GM21723 (cell line): ENCODE results near the gene LEMD2.

ENCODE experiments used
- ATAC-seq: cut with Tn5 transposase; IDR thresholded peaks from one replicate; pipeline ENCODE4 v1.9.1; 2021; ENCODE audit warnings: mild to moderate bottlenecking, moderate library complexity; ENCODE audit not compliant: unreplicated experiment

The LEMD2 gene

DNA sequence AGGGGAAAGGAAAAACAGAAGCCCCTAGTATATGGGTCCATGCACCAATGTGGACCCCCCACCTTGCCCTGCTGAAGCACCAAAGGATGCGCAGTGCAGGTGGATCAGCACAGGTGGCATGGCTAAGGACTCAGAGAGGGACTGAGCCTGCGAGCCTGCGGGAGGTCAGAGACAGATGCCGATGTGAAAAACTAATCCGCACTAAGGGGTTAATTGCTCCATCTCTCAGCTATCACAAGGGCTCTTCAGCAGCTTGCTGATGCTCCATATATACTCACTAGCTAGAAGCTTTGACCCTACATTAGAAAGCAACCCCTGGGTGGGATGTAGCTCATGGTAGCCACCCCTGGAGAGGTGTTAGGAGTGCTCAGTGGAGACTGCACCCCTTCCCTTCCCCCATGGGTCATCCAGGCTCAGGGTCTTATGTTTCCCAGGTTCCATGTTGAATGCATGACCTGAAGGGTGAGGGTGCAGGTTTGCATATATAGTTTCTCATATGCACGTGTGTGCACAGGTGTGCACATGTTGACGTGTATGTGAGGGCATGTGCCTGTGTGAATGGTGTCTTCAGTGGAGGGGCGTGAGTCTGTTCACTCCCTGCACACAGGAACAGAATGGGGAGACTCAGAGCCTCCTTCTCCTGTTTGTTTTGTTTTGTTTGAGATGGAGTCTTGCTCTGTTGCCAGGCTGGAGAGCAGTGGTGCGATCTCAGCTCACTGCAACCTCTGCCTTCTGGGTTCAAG lies 28.9 kb downstream of the LEMD2 start:
- no peak for ATAC-seq

DNA sequence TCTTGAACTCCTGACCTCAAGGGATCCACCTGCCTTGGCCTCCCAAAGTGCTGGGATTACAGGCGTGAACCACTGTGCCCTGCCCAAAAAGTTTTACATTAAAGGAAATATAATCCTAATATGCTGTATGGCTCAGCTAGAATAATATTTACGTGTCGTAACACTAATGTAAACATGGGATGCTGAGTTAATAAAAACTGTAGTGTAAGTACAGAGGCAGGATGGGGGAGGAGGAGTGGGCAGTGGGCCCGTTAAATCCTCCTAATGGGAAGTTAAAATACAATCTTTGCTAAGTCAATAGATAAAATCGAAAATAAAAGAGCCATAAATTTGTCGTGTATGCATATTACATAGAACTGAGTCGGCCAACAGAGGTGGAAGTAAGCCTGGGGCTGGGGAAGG lies 30.1 kb downstream of the LEMD2 start:
- ATAC-seq = no peak

DNA sequence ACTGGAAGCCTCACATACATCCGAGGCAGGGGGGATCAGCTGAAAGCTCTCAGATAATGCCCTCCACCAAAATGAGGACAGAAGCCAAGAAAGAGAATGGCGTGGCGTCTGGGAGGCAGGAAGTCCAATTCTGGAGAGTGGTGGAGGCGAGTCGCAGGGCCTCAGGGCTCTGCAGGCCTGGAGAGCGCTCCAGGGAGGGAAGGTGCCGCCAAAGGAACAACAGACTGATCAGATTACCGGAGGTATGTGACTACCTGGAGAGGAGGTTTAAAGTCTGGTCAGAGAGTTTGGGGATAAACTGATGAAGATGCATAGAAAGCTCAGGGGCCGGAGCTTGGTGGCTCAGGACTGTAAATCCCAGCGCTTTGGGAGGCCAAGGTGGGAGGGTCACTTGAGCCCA lies 31.0 kb downstream of the LEMD2 start:
- no peak for ATAC-seq

DNA sequence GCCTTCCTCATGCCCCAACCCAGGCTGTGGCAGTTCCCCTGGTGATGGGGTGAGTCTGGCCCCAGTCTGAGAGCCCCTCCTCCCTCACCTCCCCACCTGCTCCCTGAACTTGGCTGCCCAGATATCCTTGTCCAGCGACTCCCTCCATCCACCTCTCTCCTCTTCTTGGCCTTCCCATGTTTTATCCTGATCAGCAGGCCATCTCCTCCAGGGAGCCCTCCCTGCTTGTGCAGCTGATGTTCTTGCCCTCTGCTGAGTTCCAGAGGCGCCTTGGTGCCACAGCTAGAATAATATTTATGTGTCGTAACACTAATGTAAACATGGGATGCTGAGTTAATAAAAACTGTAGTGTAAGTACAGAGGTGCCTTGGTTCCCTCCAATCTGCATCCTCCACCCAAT lies 31.8 kb downstream of the LEMD2 start:
- ATAC-seq = no peak

DNA sequence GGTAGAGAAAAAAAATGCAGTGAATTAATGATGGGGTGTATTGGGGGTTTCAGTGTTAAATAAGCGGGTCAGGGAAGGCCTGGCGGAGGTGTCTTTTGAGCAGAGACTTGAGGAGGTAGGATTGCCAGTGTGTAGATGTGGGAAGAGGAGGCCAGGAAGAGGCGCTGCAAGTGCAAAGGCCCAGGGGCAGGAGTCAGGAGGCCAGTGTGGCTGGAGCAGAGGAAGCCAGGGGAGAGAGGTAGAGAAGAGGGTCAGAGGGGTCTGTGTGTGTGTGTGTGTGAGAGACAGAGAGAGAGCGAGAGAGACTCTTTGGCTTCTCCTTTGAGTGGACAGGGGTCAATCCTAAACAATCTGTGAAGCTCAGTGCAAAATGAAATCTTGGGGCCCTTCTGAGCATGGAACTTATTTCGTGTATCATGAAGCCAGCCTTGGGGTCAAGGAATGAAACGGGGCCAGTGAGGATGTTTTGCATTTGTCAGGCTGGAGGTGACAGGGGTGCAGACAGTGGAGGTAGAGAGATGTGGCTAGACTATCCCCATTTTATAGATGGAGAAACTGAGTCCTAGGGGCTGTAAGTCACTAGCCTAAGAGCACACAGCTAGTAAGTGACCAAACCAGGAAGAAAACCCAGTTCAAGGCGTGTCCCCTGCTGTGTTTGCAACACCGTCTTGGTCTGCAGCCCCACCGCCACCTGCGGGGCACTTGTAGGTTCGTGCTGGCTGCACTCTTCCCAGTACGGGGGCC lies 32.5 kb downstream of the LEMD2 start:
- no peak for ATAC-seq

DNA sequence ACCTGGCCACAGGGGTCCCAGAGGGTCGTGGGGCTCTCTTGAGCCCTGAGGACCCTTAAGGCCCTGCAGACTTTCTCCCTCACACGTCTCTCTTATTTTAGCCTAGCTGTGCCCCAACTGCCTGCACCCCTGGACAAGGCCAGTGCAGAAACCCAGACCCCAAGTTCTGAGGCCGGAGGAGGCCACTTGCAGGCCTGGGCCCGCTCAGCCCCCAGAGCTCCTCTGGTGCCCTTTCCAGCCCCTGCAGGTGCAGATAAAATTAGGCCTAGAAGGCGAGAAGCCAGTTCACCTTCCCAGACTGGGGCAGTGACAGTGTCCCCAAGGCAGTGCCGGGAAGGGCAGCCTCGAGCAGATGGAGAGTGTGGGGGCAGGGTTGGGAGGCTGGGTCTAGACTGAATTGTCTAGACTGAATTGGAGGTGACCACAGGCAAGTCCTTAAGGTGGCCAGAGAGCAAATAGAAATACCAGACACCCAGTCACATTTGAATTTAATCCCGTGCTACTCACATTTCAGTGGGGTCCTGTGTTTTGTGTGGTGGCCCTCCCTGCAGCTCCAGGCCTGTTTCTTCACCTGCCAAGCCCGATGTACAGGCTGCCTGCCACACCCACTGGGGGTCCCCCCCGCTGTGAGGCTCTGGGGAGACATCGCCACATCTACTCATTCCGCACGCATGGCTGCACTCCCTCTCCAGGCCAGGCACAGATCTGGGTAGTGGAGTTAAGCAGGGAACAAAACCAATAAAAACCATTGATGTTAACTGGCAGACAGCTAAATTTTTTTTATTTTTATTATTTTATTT lies 33.7 kb downstream of the LEMD2 start:
- ATAC-seq = no peak

DNA sequence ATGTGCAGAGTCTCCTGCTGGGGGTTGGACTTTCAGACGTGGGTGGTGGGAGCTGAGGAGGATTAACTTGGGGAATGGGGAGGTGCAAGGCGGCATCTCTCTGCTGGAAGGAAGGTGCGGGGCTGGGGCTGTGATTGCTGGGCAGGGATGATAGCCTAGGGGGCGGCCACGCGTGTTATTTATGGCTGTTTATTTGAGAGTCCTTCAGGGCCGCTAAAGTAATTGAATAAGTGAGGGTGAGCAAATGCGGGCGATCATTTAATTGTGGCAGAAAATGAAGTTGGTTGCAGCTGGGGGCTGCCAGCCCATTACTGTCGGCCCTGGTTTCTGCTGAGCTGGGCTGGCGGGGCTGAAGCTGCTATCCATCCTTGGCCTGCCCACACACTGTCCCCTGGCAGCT lies 34.7 kb downstream of the LEMD2 start:
- ATAC-seq = no peak

DNA sequence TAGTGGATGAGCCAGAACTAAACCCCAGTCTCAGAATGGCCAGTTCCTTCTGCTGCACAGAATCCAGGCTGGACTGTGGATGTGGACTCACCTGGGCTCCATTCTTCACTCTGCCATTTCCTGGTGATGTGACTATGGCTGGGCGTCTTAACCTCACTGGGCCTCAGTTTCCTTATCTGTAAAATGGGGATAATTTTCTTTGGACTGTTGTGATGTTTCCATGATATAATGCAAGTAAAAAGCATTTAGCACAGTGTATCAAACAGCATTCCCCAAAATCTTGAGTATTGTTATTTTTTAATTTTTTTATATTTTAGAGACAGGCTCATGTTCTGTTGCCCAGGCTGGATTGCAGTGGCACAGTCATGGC lies 36.3 kb downstream of the LEMD2 start:
- ATAC-seq = no peak

DNA sequence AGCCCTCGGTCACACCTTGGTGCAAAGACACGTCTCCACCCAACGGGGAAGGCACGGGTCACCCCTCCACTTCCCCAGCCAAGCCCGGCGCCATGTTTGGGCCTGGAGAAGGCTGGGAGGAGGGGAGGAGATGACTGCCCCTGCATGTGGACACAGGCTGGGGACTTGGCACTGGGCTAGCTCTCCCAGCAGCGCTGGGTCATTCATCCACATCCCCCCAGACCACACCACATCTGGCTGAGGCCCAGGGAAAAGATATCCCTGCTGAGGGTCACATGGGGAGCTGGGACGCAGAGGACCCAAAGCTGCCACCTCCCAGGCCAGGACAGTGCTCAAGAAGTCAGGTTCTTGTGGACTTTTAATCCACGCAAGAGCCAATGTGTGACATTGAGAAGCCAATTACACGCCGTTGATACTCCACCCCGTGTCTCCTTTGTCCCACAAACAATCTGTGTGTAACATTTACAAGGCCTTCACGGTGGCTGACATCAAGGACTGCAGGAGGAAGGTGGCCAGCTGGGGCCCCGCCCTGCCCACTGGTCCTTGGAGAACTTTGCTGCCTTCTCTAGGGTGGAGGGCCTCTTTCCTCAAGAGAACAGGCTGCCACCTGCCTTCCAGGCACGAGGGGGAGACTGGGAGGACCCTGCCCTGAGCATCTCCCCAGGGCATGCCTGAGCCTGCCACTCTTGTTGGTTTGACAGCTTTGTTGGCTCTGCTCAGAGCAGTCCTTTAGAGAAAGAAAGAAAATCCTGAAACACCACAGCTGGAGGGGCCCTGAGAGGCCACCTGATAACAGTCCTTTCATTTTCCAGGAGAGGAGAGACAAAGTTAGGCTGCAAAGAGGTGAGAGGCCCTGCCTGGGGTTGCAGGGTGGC lies 36.9 kb downstream of the LEMD2 start:
- ATAC-seq = no peak

DNA sequence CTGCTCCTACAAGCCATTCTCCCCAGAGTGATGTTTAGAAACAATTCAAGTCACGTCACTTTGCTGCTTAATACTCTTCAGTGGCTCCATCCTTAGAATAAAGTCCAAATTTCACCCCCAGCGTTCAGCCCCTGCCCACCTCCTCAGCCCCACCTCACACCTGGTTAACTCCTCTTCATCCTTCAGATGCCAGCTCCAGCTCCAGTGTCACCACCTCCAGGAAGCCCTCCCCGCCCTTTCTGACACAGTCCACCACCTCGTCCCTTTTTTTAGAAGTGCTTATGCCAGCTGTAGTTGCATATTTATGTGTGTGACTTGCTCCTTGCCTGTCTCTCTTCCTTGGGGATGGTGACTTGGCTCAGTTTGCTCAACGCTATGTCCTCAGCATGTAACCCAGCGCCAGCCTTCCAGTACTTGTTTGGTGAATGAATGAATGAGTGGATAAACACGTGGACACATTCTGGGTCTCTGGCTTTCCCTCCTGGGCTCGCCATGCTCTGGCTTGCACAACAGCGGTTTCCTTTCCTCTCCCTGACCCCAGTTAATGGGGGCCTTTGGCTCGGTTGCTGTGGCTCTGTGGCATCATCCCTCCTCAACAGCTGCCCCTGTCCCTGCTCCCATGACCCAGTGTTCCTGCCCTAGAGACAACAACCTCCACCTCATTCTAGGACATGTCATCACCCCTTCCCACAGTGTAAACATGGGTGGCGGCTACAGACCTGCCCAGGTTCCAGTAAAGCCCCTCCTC lies 38.5 kb downstream of the LEMD2 start:
- no peak for ATAC-seq

DNA sequence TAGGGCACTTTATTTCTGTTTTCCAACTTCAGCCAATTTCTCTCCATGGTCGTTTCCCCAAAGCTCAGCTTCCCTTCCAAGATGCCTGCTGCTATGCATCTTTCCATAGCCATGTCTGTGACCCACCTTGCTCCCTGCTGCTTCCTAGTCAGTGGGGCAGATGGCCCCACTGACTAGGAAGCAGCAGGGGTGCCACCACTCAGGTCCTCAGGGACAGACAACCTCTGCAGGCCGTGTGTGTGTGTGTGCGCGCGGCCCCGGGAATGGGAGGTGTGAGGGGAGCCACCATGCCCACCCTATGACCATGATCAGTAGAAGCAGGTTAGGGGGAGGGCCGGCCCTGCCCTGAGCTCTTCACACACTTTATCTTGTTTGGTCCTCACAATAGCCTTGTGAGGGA lies 39.5 kb downstream of the LEMD2 start:
- no peak for ATAC-seq

DNA sequence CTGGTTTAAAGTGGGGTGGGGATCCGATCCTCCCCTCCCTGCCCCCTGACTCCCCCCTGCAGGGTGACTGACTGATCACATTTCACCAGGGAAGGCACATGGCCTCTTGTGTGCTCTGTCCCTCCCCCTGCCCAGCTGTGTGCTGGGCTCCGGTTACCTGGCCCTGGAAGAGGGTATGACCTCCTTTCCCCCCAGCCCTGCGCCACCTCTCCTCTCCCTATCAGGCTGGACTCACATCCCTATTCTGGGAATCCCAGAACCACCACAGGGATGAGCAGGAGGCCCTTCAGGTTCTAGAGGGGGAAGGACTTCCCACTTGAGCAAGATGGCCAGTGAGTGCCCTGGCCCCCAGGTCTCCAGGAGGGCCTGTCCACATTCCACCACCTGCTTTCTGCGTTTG lies 40.1 kb downstream of the LEMD2 start:
- no peak for ATAC-seq

DNA sequence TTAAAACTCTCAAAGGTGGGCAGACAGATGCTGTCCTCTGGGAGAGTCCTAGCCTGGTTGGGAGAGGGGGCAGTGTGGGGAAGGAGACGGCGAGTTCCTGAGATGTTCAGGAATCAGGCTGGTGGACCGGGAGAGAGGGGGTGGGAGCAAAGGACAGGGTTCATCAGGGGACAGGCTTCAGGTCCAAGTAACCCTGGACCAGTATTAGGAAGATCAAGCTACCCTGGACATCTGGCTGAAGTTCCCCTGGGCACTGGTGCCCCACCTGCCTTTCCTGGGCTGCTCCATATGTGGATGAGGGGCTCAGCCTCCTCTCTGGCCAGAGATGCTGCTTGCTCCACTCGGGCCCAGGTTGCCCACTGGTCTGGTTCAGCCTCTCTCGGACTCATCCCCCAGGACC lies 41.1 kb downstream of the LEMD2 start:
- ATAC-seq = no peak

DNA sequence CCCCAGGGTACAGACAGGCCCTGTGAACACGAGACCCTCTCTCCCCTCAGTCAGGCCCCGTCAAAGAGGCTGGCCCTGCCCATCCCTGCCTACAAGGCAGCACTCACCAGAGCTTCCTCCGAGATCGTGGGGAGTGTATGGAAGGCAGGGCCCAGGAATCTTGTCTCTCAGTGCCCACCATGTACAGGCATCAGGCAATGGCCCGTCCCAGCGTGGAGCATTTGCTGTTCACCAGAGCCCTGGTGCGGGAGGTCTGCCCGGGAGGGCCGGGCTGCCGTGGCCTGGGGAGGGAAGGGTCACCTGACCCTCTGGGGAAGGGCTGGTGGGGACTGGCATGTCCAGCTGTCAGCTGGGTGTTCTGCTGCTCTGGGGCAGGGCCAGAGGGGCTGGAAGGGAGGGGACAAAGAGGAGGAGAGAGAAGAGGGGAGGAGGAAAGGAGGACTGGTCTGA lies 42.3 kb downstream of the LEMD2 start, which contains the start of gene IP6K3:
TSS of gene IP6K3 (minus strand) at position 255 of the 450 bp plus-strand sequence. CDS start 11,429 bp downstream, outside the sequence.
- ATAC-seq = no peak

DNA sequence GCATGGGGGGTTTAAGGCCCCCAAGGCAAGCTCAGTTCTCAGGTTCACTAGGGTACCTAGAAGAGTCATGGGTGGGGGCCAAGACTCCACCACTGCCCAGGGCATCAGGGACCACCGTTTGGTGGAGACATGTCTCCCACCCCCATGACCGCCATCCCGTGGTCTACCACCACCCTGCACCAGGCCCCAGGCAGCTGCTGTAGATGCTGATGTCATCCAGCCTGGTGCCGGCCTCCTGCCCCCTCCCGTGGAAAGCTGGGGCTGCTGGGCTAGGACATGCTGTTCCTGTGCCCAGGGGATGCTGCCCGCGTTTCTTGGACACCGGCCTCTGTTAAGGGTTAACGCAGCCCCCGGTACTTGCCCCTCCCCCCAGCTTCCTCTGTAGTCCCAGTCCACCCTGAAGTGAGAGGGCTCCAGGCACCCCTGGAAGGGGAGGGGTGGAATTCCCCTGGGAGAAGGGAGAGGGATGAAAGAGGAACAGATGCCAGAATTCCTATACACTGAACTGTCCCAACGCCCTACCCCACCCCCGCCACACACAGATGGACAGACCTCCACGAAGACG lies 42.8 kb downstream of the LEMD2 start:
- no peak for ATAC-seq

DNA sequence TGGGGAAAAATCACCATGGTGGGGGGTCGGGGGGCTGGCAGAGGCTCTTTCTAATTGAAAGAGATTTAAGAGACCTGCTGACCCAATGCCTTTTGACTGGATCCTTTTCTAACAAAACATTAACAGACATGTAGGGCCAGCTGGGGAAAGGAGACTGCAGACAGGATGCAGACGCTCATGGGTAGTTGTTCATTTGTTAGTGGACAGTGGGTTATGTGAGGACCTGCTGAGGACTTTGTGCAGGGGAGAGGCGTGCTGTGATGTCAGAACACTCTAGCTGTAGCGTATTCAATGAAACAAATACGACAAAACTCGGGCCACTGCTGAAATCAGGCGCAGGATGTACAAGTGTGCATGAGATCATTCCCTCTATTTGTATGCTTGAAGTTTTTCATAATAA lies 43.4 kb downstream of the LEMD2 start:
- ATAC-seq = no peak

DNA sequence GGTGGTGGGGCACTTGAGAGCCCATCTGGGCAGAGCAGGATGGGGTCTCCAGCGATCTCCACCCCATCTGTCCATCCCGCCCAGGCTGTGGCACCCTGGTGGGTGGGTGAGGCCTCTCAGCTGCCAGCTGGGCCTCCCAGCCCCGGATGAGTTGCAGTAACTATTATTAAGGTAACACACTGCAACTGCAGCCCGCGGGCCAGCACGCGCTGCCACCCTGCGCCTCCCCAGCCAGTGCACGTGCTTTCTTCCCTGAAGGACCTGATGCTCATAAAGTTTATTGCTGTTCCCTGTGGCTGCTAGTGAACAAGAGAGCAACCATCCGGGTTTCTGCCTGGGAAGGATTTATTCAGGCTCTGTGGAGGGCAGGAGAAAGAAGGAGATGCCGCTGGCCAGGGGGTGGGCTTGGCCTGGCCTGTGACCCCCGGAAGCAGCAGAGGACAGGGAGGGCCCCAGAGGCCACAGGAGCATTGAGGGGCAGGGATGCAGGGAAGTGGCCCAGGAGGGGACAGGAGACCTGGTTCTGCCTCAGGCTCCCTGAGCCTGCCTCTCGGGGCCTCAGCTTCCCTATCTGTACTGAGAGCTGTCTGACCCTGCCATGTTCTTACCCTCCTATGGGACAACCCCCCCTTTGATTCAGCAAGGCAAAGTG lies 43.9 kb downstream of the LEMD2 start:
- no peak for ATAC-seq

DNA sequence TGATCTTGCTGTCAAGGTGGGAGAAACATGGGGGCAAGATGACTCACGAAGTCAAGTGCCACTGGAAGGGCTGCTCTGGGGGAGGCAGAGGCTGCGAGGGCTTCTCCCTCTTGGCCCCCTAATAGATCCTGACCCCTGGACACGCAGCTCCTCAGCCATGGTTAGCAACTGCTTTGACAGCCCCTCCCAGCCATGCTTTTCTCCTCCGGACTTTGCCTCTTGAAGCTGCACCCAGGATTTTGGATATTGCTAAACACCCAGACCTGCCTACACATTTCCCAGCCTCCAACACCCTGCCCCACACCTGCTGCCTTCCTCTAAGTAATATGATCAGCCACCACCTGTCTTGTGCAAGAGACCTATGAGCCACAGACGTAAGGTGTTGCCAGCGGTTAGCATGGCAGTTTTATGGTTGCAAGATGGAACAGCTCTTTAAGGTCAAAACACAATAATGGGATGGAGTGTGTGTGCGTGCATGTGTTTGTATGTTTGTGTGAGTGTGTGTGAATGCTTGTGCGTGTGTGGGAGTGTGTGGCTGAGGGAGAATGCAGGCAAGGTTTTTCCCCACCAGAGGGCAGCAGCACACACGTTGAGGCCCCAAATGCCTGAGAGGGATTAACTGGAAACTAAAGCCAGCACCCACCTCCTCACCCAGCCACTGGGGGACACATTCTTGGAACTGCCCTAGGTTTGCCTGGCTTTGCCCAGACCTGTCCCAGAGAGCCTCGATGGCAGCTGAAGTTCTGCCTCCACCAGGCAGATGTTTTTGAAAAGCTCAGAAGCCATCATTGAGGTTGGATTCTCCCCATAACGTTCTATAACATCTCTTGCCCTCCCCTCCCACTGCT lies 44.7 kb downstream of the LEMD2 start:
- ATAC-seq = no peak
